Activated CD4-positive, alpha-beta T cell treated with anti-CD3 and anti-CD28 coated beads for 1 hour (primary cell): ENCODE results near the gene LMNA.
"Not testable (repeated sequence)": the region's sequence is repeated elsewhere in the genome, so short reads cannot be mapped to it uniquely, and the experiment has no call there.

Experiments used
- DNase-seq: peaks from one replicate; pipeline ENCODE4 v3.0.0-alpha.2; 2020

LMNA gene

DNA sequence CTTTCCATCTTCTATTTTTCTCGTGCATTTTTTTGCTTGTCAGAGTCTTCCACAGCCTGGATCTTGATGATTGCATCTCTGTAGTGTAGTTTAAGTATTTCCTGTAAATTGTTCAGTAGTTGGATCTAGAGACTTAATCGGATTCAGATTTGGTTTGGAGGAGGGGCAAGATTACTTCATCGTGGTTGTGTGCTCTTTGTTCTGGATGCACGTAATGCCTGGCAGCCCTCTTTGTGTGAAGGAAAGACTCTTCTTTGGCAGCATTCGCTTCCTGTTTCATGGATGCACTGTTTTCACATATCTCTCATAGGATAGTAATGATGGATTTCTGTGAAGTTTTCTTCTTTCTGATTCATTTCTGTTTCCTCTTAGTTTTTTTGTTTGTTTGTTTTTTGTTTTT, 53.0 kb downstream of the LMNA start:
- no peak for DNase-seq

DNA sequence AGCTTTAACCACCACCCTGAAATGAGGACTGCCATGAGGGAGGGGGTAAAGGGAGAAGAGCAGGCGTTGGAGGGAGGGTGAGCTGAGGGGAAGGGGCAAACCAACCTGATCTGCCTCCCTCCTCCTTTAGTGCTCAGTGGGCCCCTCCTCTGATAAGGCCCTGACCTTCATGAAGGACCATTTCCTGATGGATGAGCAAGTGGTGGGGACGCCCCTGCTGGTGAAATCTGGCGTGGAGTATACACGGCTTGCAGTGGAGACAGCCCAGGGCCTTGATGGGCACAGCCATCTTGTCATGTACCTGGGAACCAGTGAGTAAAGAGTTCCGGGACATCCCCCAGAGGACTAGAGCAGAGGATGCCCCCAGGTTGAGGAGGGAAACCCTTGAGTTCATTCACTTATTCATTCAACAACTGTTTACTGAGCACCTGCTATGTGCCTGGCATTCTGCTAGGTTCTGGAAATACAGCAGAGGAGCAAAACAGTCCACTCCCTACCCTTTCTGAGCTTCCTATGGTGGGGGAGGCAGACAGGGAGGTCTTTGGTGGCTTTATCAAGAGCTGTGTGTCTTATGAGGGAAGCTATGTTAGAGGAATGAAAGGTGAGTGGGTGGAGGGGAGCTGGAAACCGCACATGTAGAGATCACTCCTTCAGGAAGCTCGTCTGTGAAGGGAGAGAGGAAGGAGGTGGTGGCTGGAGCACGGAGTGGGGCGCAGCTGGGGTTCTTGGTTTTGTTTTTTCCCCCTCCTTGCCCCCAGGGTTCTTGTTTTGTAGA, 58.4 kb downstream of the LMNA start:
- no peak for DNase-seq

- DNase-seq: no peak
Measured at GRCh38 chr1:156176610-156177210, 62.2 kb downstream of the LMNA start.

- no peak for DNase-seq
Measured at GRCh38 chr1:156177919-156178654, 63.6 kb downstream of the LMNA start.

DNA sequence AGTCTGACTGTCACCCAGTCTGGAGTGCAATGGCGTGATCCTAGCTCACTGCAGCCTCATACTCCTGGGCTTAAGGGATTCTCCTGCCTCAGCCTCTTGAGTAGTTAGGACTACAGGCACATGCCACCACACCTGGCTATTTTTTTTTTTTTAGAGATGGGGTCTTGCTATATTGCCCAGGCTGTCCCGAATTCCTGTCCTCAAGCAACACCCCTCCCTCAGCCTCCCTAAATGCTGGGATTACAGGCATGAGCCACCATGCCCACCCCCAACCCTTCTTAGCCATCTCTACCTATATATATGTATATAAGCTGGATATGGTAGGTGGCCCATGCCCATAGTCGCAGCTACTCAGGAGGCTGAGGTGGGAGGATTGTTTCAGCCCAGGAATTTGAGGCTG, 66.0 kb downstream of the LMNA start:
- DNase-seq: no peak

DNA sequence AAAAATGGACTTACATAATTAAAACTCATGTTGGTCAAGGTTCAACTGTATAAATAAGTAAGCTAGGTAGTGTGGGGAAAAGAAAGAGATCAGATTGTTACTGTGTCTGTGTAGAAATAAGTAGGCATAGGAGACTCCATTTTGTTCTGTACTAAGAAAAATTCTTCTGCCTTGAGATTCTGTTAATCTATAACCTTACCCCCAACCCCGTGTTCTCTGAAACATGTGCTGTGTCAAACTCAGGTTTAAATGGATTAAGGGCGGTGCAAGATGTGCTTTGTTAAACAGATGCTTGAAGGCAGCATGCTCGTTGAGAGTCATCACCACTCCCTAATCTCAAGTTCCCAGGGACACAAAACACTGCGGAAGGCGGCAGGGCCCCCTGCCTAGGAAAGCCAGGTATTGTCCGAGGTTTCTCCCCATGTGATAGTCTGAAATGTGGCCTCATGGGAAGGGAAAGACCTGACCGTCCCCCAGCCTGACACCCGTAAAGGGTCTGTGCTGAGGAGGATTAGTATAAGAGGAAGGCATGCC, 66.9 kb downstream of the LMNA start:
- not testable (repeated sequence) for DNase-seq

GRCh38 chr1:156182010-156182779, 67.7 kb downstream of the LMNA start:
- DNase-seq: not testable (repeated sequence)

DNA sequence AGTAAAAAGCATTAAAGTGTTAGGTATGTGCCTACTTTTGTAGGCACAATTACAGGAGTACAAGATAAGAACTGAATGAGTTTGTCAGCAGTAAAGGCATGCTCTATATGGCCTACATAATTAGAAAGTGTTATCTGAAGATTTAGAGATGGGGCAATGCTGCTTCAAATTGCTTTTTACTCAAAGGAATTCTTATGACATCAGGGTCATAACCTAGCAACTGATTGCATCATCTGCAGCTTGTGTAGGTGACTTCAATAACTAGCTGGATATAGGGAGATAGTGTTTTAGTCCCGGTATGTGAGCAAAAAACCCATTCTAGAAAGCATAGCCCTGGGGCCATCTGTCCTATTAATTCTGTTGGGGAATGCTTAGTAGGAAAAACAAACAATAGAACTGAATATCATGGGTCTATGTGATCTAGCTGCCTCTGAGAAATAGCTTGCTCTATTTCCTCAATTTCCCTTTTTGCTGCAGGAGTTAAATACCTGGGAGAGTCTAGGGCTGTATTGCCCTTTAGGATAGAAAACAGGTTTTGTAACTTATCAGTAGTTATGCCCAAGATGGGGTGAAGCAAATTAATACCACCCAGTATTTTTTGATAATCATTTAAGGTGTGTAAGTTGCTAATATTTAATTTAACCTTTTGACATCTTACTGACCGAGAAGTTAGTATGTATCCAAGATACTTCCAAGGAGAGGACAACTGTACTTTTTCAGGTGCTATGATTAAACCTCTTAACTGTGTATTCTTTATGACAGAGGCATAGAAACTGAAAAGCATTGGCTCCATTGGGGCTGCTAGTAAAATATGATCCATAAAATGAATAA, 72.1 kb downstream of the LMNA start:
- not testable (repeated sequence) for DNase-seq
